Nephron progenitor cell (in vitro differentiated cells): ENCODE results near the gene CNNM2.
"Not testable (repeated sequence)": the region's sequence is repeated elsewhere in the genome, so short reads cannot be mapped to it uniquely, and the experiment has no call there.

Experiments
- DNase-seq: peaks from one replicate; pipeline ENCODE4 v3.0.0; 2021
- H3K27ac Mint-ChIP-seq: 2 replicates; pipeline ENCODE4 v1.8.0; 2021; ENCODE audit warnings: mild to moderate bottlenecking, moderate library complexity, mixed read lengths
- H3K27me3 Mint-ChIP-seq: 2 replicates; pipeline ENCODE4 v1.8.0; 2021; ENCODE audit warnings: mild to moderate bottlenecking, low read depth, mixed read lengths; ENCODE audit not compliant: poor library complexity
- H3K36me3 Mint-ChIP-seq: 2 replicates; pipeline ENCODE4 v1.8.0; 2021; ENCODE audit warnings: low read depth, mixed read lengths
- H3K4me1 Mint-ChIP-seq: 2 replicates; pipeline ENCODE4 v1.8.0; 2021; ENCODE audit warnings: mixed read lengths
- H3K4me3 Mint-ChIP-seq: 2 replicates; pipeline ENCODE4 v1.8.0; 2021; ENCODE audit warnings: mild to moderate bottlenecking, moderate library complexity, mixed read lengths
- H3K9me3 Mint-ChIP-seq: 2 replicates; pipeline ENCODE4 v1.8.0; 2021; ENCODE audit warnings: mild to moderate bottlenecking, moderate library complexity, mixed read lengths
- TF ChIP-seq, protein P1 (sequence below): fragments of 200-600 bp; sonication (generic); IDR thresholded peaks from 2 replicates; pipeline ENCODE4 v1.5.0; 2021; ENCODE audit warnings: antibody characterized with exemption

CNNM2 gene

DNA sequence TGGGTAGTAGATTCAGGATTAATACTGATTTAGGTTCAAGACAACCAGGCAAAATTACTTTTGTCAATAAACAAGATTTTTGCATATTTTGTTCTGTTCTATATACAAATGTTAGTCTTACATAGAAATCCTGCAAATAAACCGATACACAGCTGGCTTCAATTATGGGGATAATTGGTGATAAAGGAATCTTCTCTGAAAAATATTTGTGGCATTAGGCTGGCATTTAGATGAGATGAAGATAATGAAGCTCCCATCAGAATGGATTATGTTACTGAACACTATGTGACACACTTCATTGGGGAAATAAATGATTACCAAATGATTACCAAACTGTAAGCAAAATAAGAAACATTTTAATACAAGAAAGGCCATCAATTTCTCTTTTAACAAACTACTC lies 209.1 kb downstream of the CNNM2 start:
- H3K36me3 Mint-ChIP-seq: peaks cover 46% of the 10 kb centered on the region
- H3K4me1 Mint-ChIP-seq: peaks cover 12% of the 10 kb centered on the region
- no peak for DNase-seq
- H3K27me3 Mint-ChIP-seq: no peaks in the 10 kb centered on the region
- H3K27ac Mint-ChIP-seq: no peak overlapping the region
- no peak overlapping the region for H3K4me3 Mint-ChIP-seq
- TF ChIP-seq, protein P1, sequence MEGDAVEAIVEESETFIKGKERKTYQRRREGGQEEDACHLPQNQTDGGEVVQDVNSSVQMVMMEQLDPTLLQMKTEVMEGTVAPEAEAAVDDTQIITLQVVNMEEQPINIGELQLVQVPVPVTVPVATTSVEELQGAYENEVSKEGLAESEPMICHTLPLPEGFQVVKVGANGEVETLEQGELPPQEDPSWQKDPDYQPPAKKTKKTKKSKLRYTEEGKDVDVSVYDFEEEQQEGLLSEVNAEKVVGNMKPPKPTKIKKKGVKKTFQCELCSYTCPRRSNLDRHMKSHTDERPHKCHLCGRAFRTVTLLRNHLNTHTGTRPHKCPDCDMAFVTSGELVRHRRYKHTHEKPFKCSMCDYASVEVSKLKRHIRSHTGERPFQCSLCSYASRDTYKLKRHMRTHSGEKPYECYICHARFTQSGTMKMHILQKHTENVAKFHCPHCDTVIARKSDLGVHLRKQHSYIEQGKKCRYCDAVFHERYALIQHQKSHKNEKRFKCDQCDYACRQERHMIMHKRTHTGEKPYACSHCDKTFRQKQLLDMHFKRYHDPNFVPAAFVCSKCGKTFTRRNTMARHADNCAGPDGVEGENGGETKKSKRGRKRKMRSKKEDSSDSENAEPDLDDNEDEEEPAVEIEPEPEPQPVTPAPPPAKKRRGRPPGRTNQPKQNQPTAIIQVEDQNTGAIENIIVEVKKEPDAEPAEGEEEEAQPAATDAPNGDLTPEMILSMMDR: no peak
- peaks cover 23% of the 10 kb centered on the region for H3K9me3 Mint-ChIP-seq

DNA sequence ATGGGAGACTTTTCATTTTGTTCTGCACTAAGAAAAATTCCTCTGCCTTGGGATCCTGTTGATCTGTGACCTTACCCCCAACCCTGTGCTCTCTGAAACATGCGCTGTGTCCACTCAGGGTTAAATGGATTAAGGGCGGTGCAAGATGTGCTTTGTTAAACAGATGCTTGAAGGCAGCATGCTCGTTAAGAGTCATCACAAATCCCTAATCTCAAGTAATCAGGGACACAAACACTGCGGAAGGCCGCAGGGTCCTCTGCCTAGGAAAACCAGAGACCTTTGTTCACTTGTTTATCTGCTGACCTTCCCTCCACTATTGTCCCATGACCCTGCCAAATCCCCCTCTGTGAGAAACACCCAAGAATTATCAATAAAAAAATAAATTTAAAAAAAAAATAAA lies 212.1 kb downstream of the CNNM2 start:
- H3K27ac Mint-ChIP-seq, H3K4me3 Mint-ChIP-seq, DNase-seq, H3K4me1 Mint-ChIP-seq, H3K27me3 Mint-ChIP-seq: not testable (repeated sequence)
- Mint-ChIP-seq H3K9me3 (peaks cover 50% of the 10 kb centered on the region), H3K36me3 (peaks cover 71% of the 10 kb centered on the region)

DNA sequence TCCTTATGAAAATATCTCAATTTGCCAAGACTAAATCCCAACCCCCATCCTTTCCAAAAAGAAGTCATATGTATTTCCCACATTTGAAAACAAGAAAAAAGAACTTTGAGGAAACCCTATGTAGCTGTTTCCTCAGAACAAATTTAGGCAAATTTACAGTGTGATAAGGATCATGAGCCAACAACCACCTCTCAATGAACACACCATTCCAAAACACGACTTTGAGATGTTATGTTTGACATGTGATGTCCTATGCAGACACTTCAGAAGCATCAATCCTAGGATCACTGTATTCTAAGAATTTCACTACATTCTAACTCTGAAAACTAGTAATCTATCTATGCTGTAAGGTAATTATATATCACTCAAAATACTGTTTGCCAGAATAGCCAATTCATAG lies 212.8 kb downstream of the CNNM2 start:
- H3K27ac Mint-ChIP-seq: no peak overlapping the region
- peaks cover 56% of the 10 kb centered on the region for H3K9me3 Mint-ChIP-seq
- no peak overlapping the region for H3K4me3 Mint-ChIP-seq

DNA sequence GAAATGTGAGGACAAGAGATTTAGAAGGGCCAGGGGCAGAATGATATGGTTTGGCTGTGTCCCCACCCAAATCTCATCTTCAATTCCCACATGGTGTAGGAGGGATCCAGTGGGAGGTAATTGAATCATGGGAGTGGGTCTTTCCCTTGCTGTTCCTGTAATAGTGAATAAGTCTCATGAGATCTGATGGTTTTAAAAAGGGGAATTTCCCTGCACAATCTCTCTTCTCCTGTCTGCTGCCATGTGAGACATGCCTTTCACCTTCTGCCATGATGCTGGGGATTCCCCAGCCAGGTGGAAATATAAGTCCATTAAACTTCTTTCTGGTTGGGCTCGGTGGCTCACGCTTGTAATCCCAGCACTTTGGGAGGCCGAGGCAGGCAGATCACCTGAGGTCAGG lies 217.1 kb downstream of the CNNM2 start:
- H3K27ac Mint-ChIP-seq, DNase-seq, H3K4me1 Mint-ChIP-seq, H3K4me3 Mint-ChIP-seq, H3K27me3 Mint-ChIP-seq: not testable (repeated sequence)
- peaks cover 48% of the 10 kb centered on the region for H3K9me3 Mint-ChIP-seq
- H3K36me3 Mint-ChIP-seq: peaks cover 91% of the 10 kb centered on the region

More for the DNA sequence above, 212.8 kb downstream of the CNNM2 start:
- peaks cover 75% of the 10 kb centered on the region for H3K36me3 Mint-ChIP-seq
- DNase-seq: no peak
- H3K27me3 Mint-ChIP-seq: no peaks in the 10 kb centered on the region
- peaks cover 4% of the 10 kb centered on the region for H3K4me1 Mint-ChIP-seq
- TF ChIP-seq, protein P1: no peak

DNA sequence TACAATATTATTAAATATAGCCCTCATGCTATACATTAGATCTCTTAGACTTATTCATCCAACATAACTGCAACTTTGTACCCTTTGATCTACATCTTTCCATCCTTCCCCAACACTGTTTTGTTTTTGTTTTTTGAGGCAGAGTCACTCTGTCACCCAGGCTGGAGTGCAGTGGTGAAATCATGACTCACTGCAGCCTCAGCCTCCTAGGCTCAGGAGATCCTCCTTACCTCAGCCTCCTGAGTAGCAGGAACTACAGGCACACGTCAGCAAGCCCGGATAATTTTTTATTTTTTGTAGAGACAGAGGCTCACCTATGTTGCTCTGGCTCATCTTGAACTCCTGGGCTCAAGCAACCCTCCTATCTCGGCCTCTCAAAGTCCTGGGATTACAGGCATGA lies 221.7 kb downstream of the CNNM2 start:
- no peak overlapping the region for H3K4me3 Mint-ChIP-seq
- no peak for DNase-seq
- peaks cover 13% of the 10 kb centered on the region for H3K9me3 Mint-ChIP-seq
- TF ChIP-seq, protein P1: no peak
- peaks cover 76% of the 10 kb centered on the region for H3K36me3 Mint-ChIP-seq
- H3K4me1 Mint-ChIP-seq: peaks cover 9% of the 10 kb centered on the region
- H3K27ac Mint-ChIP-seq: no peak overlapping the region
- no peaks in the 10 kb centered on the region for H3K27me3 Mint-ChIP-seq
